BE2C (cell line): ENCODE data around the gene POLA2.

Experiments used
- DNase-seq: peaks from one replicate; pipeline ENCODE4 v3.0.0-alpha.2; 2020
- H3K27me3 ChIP-seq: fragments of 250-450 bp; sonication (Bioruptor Pico); 2 replicates; pipeline ENCODE4 v1.5.1; 2020; ENCODE audit warnings: mild to moderate bottlenecking
- H3K36me3 ChIP-seq: fragments of 250-450 bp; sonication (Bioruptor Pico); 2 replicates; pipeline ENCODE4 v1.5.1; 2020; ENCODE audit warnings: mild to moderate bottlenecking
- H3K4me1 ChIP-seq: fragments of 250-450 bp; sonication (Bioruptor Pico); 2 replicates; pipeline ENCODE4 v1.5.1; 2020
- H3K4me3 ChIP-seq: 2 replicates; pipeline ENCODE4 v1.5.1; 2011; ENCODE audit warnings: low read depth, low read length
- H3K9me3 ChIP-seq: fragments of 250-450 bp; sonication (Bioruptor Pico); 2 replicates; pipeline ENCODE4 v1.5.1; 2020
- CTCF ChIP-seq: IDR thresholded peaks from 2 replicates; pipeline ENCODE4 v1.5.1; 2012; ENCODE audit warnings: mild to moderate bottlenecking, low read depth, low read length

The POLA2 gene

DNA sequence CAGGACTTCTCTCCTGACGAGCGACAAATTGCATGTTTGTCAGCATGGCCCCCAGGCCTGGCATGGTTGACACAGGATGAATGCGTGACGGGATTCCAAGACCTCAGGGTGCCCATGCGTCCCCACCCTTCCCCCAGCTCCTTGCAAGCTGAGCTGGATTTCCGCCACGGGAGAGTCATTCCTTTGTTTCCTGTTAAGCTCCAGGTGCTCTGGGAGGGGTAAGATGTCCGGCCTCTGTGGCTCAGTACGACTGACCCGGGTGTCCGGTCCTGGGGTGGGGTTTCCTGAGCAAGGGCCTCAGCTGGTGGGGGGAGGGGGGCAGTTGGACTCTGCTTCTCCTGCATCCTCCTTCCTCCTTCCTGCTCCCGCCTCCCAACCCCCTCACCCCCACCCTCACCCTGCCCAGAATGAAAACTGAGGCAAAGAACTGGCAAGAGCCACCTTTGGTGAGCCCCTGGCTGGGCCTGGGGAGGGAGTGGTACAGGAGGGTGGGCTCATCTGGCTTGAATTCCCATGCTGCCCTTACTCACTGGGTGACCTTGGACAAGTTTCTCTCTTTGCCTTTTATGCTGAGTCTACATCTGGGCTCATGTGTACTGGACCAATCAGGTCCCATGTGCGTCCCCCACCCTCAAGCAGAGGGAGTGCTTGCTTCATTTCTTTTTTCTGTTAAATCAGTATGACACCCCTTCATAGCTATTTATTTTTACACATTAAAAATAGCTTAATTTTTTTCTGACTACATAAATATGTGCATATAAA, 55.4 kb downstream of the POLA2 start:
- no peak for DNase-seq
- TF ChIP-seq CTCF = no peak
- Histone ChIP-seq H3K27me3 (no peaks in the 10 kb centered on the region), H3K36me3 (no peaks in the 10 kb centered on the region; the same call in 1 of the 2 replicates), H3K4me3 (no peak overlapping the region), H3K4me1 (no peaks in the 10 kb centered on the region; the same call in 1 of the 2 replicates), H3K9me3 (no peaks in the 10 kb centered on the region)

DNA sequence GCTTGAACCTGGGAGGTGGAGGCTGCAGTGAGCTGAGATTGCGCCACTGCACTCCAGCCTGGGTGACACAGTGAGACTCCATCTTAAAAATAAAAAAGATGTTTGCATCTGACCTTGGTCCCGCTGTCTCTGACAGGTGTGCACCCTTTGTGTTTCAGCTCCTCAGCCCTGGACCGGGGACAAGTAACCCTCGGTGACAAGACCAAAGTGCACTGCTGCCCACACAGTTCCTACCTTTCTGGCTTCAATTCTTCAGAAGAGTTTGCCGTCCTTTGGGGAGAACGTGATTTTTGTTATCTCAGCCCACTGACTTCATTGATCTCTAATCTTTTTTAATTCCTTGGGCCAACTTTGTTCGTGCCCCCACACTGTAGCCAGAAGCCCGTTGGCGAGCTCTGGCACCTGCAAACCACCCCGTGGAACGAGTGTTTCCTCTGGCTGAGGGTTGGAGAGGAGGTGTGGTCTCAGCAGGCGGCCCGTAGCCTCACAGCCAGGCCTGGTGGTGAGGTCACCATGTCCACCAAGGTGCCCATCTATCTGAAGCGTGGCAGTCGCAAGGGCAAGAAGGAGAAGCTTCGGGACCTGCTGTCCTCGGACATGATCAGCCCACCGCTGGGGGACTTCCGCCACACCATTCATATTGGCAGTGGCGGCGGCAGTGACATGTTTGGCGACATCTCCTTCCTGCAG, 58.8 kb downstream of the POLA2 start:
- no peaks in the 10 kb centered on the region; the same call in 1 of the 2 replicates for H3K4me1 ChIP-seq
- no peak for DNase-seq
- H3K36me3 ChIP-seq = no peaks in the 10 kb centered on the region; the same call in 1 of the 2 replicates
- no peak overlapping the region for H3K4me3 ChIP-seq
- no peaks in the 10 kb centered on the region for H3K27me3 ChIP-seq
- no peak for TF ChIP-seq CTCF
- H3K9me3 ChIP-seq = no peaks in the 10 kb centered on the region

- Histone ChIP-seq H3K27me3 (no peaks in the 10 kb centered on the region), H3K36me3 (no peaks in the 10 kb centered on the region; the same call in 1 of the 2 replicates), H3K9me3 (no peaks in the 10 kb centered on the region), H3K4me1 (no peaks in the 10 kb centered on the region; the same call in 1 of the 2 replicates), H3K4me3 (no peak overlapping the region)
- TF ChIP-seq CTCF = no peak
- no peak for DNase-seq
Observed at GRCh38 chr11:65321076-65321475, 59.3 kb downstream of the POLA2 start.

- Histone ChIP-seq H3K36me3 (no peaks in the 10 kb centered on the region; the same call in 1 of the 2 replicates), H3K9me3 (no peaks in the 10 kb centered on the region), H3K4me3 (no peak overlapping the region), H3K27me3 (no peaks in the 10 kb centered on the region), H3K4me1 (no peaks in the 10 kb centered on the region; the same call in 1 of the 2 replicates)
- no peak for TF ChIP-seq CTCF
- DNase-seq = peak; percentile 76
Observed at GRCh38 chr11:65321828-65322485, 60.2 kb downstream of the POLA2 start.

- Histone ChIP-seq H3K36me3 (no peaks in the 10 kb centered on the region; the same call in 1 of the 2 replicates), H3K9me3 (no peaks in the 10 kb centered on the region), H3K27me3 (no peaks in the 10 kb centered on the region), H3K4me3 (no peak overlapping the region), H3K4me1 (no peaks in the 10 kb centered on the region; the same call in 1 of the 2 replicates)
- DNase-seq = no peak
- TF ChIP-seq CTCF = no peak
Observed at GRCh38 chr11:65323813-65324212, 62.1 kb downstream of the POLA2 start.
